Breast epithelium (tissue), 3 donors: ENCODE measurements around the gene PAPPA.

ENCODE experiments used
- CTCF ChIP-seq, 3 donors: fragments of 450-650 bp; IDR thresholded peaks; one replicate each; pipeline ENCODE4 v1.5.1; 2016 to 2017; ENCODE audit warnings: antibody characterized with exemption in 3 of 3, mild to moderate bottlenecking in 3 of 3, moderate library complexity in 3 of 3
- POLR2A ChIP-seq: fragments of 450-650 bp; IDR thresholded peaks from one replicate; pipeline ENCODE4 v1.6.1; 2016; ENCODE audit warnings: antibody characterized with exemption, mild to moderate bottlenecking, moderate library complexity
- POLR2AphosphoS5 ChIP-seq, 3 donors: sonication (generic); formaldehyde crosslinking; IDR thresholded peaks; one replicate each; pipeline ENCODE4 v1.6.1; 2017; ENCODE audit warnings: antibody characterized with exemption in 3 of 3

GRCh38 chr9:116165912-116166311, 12.3 kb downstream of the PAPPA start:
- TF ChIP-seq CTCF (IDR thresholded peaks at IDR 0.05) (no peak), POLR2AphosphoS5 (IDR thresholded peaks at IDR 0.05) (no peak), POLR2A (no peak)
